PFSK-1 (cell line): ENCODE measurements around the gene MRPL28.

Source experiments
- FOXP2 ChIP-seq: optimal IDR thresholded peaks from 2 replicates; pipeline ENCODE3; 2011; ENCODE audit warnings: borderline replicate concordance, control low read depth, inconsistent platforms; ENCODE audit not compliant: insufficient read depth; ENCODE audit errors: extremely low read length, extremely low read depth
- POLR2AphosphoS5 ChIP-seq: IDR thresholded peaks from 2 replicates; pipeline ENCODE4 v1.6.1; 2012; ENCODE audit warnings: low read depth, mild to moderate bottlenecking, control low read depth, low read length, moderate library complexity
- REST ChIP-seq, 2 experiments: IDR thresholded peaks; 2 replicates each; pipeline versions ENCODE4 v1.6.1 to v1.8.0; 2011 to 2012; ENCODE audit warnings: low read depth in 2 of 2, low read length in 2 of 2, control low read depth in 1 of 2, inconsistent platforms in 1 of 2, mild to moderate bottlenecking in 1 of 2, moderate library complexity in 1 of 2; ENCODE audit not compliant: insufficient read depth in 1 of 2
- SIN3A ChIP-seq: IDR thresholded peaks from 2 replicates; pipeline ENCODE4 v1.6.1; 2012; ENCODE audit warnings: mild to moderate bottlenecking, low read length, moderate library complexity, borderline replicate concordance; ENCODE audit not compliant: insufficient read depth
- TAF1 ChIP-seq: IDR thresholded peaks from 2 replicates; pipeline ENCODE4 v1.6.1; 2012; ENCODE audit warnings: low read length, control low read depth, borderline replicate concordance; ENCODE audit not compliant: insufficient read depth

MRPL28 gene

GRCh38 chr16:366476-366875, 3.9 kb downstream of the MRPL28 start:
- TF ChIP-seq SIN3A (no peak), TAF1 (no peak), POLR2AphosphoS5 (no peak), FOXP2 (no peak), REST (IDR thresholded peaks at IDR 0.05; ENCODE audit: insufficient read depth in 1 of 2, low read depth in 2 of 2, low read length in 2 of 2) (no peak)

DNA sequence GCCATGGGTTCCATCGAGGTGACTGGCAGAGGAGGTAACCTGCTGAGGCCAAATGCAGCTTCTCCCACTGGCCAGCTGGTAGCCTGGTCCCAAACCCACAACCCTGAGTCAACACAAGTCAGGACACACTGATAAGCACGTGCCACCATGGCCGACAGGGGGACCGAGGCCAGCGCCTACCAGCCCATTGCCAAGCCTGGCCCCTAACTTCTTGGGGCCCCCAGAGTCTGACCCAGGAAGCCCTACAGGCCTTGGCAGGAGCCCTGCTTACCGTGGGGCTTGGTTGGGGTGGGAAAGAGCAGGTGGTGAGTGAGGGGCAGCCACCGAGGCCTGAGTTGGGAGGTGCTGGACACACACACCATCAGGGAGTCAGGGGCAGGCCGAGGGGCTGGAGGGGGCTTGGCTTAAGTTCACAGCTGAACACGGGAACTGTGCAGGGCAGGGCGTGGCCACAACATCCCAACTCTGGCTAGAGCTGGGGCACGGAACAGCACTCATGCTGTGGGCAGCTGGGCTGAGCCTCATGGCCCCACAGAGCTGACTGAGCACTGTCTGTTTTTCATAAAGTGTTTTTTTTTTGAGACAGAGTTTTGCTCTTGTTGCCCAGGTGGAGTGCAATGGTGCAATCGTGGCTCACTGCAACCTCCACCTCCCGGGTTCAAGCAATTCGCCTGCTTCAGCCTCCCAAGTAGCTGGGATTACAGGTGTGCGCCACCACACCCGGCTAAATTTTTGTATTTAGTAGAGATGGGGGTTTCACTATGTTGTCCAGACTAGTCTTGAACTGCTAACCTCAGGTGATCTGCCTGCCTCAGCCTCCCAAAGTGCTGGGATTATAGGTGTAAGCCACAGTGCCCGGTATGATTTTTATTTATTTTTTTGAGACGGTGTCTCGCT, 5.5 kb downstream of the MRPL28 start:
- TF ChIP-seq POLR2AphosphoS5 (no peak), REST (IDR thresholded peaks at IDR 0.05; ENCODE audit: insufficient read depth in 1 of 2, low read depth in 2 of 2, low read length in 2 of 2) (no peak), TAF1 (no peak), FOXP2 (no peak), SIN3A (no peak)

GRCh38 chr16:363766-364490, 6.4 kb downstream of the MRPL28 start:
- no peak for TF ChIP-seq POLR2AphosphoS5
- TF ChIP-seq REST (IDR thresholded peaks at IDR 0.05; ENCODE audit: insufficient read depth in 1 of 2, low read depth in 2 of 2, low read length in 2 of 2), result no peak
- no peak for TF ChIP-seq TAF1
- no peak for TF ChIP-seq SIN3A
- TF ChIP-seq FOXP2, result no peak

- TF ChIP-seq REST (IDR thresholded peaks at IDR 0.05; ENCODE audit: insufficient read depth in 1 of 2, low read depth in 2 of 2, low read length in 2 of 2) (no peak), POLR2AphosphoS5 (no peak), SIN3A (no peak), FOXP2 (no peak), TAF1 (no peak)
These were observed 7.1 kb downstream of the MRPL28 start for GRCh38 chr16:363110-363765.
